ENCODE data around the gene GATB. TPM values are rescaled to one million over a fixed set of nuclear protein-coding genes. Genes with fewer than 3 reads are reported as not detected.

GATB gene
- total and polyA plus RNA-seq, 10 donors: 12.6 to 22.7 (median 17.8) TPM

DNA sequence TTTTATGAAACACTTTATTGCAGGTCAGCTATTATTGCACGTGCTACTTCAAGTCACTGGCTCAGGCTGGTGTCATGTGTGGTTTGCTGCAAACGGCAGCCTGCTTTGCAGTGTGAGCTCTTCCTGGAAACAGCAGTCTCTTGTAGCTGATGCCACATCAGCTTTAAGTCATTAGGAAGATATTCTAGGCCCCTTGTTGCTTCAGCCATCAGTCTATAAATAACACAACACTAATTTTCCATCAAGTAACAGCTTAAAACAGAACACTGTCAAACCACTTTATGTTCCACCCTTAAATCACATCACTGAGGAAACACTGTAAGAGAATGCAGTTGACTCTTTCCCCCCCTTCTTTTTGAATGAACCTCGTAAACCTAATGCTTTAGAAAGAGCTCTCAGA lies 93.8 kb downstream of the GATB start:
- Histone ChIP-seq H3K4me1 (no peaks in the 10 kb centered on the region), H3K36me3 (peaks cover 0 to 16% (median 0%) of the 10 kb centered on the region in 6 donors), H3K27ac (peak overlapping the region in 1 of 8 donors; percentile 63), H3K9me3 (no peaks in the 10 kb centered on the region), H3K27me3 (replicated peaks in 1 of 7) (no peaks in the 10 kb centered on the region), H3K4me3 (no peak overlapping the region)
- no peak for TF ChIP-seq POLR2A (IDR thresholded peaks at IDR 0.05)
- TF ChIP-seq, protein P1, sequence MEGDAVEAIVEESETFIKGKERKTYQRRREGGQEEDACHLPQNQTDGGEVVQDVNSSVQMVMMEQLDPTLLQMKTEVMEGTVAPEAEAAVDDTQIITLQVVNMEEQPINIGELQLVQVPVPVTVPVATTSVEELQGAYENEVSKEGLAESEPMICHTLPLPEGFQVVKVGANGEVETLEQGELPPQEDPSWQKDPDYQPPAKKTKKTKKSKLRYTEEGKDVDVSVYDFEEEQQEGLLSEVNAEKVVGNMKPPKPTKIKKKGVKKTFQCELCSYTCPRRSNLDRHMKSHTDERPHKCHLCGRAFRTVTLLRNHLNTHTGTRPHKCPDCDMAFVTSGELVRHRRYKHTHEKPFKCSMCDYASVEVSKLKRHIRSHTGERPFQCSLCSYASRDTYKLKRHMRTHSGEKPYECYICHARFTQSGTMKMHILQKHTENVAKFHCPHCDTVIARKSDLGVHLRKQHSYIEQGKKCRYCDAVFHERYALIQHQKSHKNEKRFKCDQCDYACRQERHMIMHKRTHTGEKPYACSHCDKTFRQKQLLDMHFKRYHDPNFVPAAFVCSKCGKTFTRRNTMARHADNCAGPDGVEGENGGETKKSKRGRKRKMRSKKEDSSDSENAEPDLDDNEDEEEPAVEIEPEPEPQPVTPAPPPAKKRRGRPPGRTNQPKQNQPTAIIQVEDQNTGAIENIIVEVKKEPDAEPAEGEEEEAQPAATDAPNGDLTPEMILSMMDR (IDR thresholded peaks at IDR 0.05 in 8 of 11, conservative IDR thresholded peaks at IDR 0.05 in 3 of 11): no peak
- intact Hi-C loops (cut with DNase I; ENCODE audit: low total_unique reads): no loop called here
- WGBS, 5 donors: 34 to 48% (median 41%) methylated on average over 3 of the region's 3 CpGs
- DNase-seq: no peak

DNA sequence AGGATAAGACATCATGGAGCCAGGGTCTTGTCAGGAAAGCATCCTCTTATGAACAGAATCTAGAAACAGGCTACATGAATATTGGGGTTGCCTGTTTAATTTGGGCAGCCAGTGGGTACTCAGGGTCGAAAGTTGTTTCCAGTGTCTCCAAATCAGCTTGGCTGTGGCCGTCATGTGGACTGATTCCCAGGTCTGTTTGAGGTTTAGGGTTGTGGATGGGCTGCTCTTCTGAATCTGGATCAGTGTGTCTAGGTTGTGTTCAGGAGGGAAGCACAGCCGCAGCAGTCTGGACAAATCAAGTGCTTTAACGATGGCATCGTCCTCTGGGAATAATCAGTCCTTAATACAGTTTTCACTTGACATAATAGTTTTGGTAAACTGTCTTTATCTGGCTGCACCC lies 94.3 kb downstream of the GATB start:
- no peaks in the 10 kb centered on the region for H3K4me1 ChIP-seq
- WGBS, 5 donors: 72 to 88% (median 85%) methylated on average over 5 of the region's 5 CpGs
- TF ChIP-seq POLR2A (IDR thresholded peaks at IDR 0.05): no peak
- TF ChIP-seq POLR2AphosphoS5 (IDR thresholded peaks at IDR 0.05): no peak
- TF ChIP-seq, protein P1 (IDR thresholded peaks at IDR 0.05 in 8 of 11, conservative IDR thresholded peaks at IDR 0.05 in 3 of 11): no peak
- no peaks in the 10 kb centered on the region for H3K27me3 ChIP-seq (replicated peaks in 1 of 7)
- intact Hi-C loops (cut with DNase I; ENCODE audit: low total_unique reads): no loop called here
- no peaks in the 10 kb centered on the region for H3K9me3 ChIP-seq
- no peak for DNase-seq
- no peak overlapping the region for H3K4me3 ChIP-seq
- peak overlapping the region in 1 of 8 donors; percentile 29 for H3K27ac ChIP-seq
- H3K36me3 ChIP-seq: peaks cover 0 to 10% (median 0%) of the 10 kb centered on the region in 6 donors

DNA sequence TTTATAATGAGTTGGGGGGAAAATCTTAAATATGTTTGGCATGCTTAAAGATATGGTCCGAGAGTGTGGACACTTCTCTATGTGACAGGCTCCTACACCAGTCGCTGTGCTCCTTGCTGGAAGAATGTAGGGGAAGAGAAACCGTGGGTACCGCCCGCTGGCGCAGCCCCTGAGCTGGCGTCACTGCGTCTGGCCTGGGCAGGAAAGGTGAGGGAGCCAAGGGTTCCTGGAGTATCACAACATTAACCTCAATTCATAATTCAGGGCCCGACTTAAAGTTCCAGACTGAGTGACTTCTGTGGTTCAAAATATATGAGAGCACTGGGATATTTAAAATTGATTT lies 95.1 kb downstream of the GATB start:
- no peaks in the 10 kb centered on the region for H3K4me1 ChIP-seq
- no peak overlapping the region for H3K27ac ChIP-seq
- 89 to 97% (median 94%) methylated on average over 9 of the region's 9 CpGs for WGBS, 5 donors
- no peak for DNase-seq
- H3K4me3 ChIP-seq: no peak overlapping the region
- TF ChIP-seq POLR2AphosphoS5 (IDR thresholded peaks at IDR 0.05): no peak
- TF ChIP-seq POLR2A (IDR thresholded peaks at IDR 0.05): no peak
- TF ChIP-seq, protein P1 (IDR thresholded peaks at IDR 0.05 in 8 of 11, conservative IDR thresholded peaks at IDR 0.05 in 3 of 11): no peak
- no peaks in the 10 kb centered on the region for H3K27me3 ChIP-seq (replicated peaks in 1 of 7)
- H3K36me3 ChIP-seq: peaks cover 0 to 3% (median 0%) of the 10 kb centered on the region in 6 donors
- no peaks in the 10 kb centered on the region for H3K9me3 ChIP-seq
- intact Hi-C loops (cut with DNase I; ENCODE audit: low total_unique reads): no loop called here

DNA sequence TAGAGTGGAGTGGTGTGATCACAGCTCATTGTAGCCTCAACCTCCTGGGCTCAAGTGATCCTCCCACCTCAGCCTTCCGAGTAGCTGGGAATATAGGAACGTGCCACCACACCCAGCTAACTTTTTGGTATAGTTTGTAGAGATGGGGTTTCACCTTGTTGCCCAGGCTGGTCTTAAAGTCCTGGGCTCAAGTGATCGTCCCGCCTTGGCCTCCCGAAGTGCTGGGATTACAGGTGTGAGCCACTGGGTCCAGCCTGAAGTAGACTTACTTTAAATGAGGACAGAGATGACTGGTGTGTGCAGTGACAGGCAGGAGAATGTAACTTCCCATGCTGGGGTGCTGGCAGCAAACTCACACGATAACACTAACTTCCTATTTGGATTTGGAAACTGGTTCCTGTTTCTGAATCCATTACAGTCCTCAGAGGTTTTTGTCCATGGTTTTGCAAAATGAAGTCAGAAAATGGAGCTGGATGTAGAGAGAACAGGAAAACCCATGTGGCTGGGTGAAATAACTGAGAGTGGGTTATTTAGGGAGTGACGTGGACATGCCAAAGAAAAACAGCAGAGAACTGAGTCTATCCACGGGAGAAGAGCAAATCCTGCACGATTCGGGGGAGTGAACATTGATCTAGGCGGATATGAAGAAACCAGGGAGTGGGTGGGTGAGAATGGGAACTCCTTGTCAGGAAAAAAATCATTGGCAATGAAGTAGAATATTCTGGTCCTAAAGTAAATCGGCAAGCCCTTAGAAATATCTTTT lies 95.6 kb downstream of the GATB start:
- WGBS, 5 donors: 82 to 91% (median 84%) methylated on average over 12 of the region's 12 CpGs
- Histone ChIP-seq H3K4me3 (no peak overlapping the region), H3K27ac (no peak overlapping the region), H3K9me3 (no peaks in the 10 kb centered on the region), H3K4me1 (no peaks in the 10 kb centered on the region), H3K27me3 (replicated peaks in 1 of 7) (no peaks in the 10 kb centered on the region), H3K36me3 (no peaks in the 10 kb centered on the region)
- DNase-seq: no peak
- intact Hi-C loops (cut with DNase I; ENCODE audit: low total_unique reads): no loop called here
- TF ChIP-seq, protein P1 (IDR thresholded peaks at IDR 0.05 in 8 of 11, conservative IDR thresholded peaks at IDR 0.05 in 3 of 11): no peak
- TF ChIP-seq POLR2AphosphoS5 (IDR thresholded peaks at IDR 0.05) (no peak), POLR2A (IDR thresholded peaks at IDR 0.05) (no peak)
